ENCODE measurements around the gene ARHGAP29. TPM values are rescaled to one million over a fixed set of nuclear protein-coding genes. Genes with fewer than 3 reads are reported as not detected.

The ARHGAP29 gene
- total and polyA plus RNA-seq, 10 of the 15 experiments (the other 5 are each of a cell fraction or from before 2014, with no cell fraction given), result under 0.01 to 0.43 (median 0.10) TPM; not detected in 4

DNA sequence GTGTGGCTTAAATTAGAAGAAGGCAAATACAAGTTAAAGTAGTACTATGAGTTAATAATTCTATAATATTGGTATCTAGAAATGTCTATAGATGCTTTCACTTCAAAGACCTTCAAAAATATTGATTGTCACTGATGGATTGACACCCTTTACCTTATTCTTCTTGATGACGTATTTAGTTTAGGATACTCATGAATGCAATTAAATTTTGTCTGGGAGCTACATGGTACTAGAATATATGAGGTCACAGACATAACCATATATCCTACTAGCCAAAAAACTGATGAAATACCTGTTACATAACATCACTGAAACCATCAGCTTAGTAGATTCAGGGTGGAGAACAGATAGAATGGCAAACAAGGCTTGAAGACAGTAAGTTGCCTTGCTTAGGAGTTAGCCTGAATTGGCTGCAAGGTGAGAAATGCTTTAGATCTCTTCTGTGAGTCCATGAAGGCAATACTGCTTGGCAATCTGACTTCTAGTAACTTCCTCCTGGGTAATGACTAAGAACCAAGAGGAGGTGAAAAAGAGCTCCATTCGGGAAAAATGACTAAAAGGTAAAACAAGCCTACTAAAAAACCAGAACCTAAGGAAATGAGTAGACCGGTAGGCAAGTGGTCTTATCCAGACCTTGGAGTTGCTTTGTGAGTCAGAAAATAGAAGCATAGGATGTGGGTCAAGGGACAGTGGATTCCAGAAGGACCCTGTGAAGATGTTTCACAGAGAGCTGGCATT, 16.9 kb upstream of the ARHGAP29 start (continued):
- TF ChIP-seq LARP7 (IDR thresholded peaks at IDR 0.05), result no peak
- TF ChIP-seq, protein P1, sequence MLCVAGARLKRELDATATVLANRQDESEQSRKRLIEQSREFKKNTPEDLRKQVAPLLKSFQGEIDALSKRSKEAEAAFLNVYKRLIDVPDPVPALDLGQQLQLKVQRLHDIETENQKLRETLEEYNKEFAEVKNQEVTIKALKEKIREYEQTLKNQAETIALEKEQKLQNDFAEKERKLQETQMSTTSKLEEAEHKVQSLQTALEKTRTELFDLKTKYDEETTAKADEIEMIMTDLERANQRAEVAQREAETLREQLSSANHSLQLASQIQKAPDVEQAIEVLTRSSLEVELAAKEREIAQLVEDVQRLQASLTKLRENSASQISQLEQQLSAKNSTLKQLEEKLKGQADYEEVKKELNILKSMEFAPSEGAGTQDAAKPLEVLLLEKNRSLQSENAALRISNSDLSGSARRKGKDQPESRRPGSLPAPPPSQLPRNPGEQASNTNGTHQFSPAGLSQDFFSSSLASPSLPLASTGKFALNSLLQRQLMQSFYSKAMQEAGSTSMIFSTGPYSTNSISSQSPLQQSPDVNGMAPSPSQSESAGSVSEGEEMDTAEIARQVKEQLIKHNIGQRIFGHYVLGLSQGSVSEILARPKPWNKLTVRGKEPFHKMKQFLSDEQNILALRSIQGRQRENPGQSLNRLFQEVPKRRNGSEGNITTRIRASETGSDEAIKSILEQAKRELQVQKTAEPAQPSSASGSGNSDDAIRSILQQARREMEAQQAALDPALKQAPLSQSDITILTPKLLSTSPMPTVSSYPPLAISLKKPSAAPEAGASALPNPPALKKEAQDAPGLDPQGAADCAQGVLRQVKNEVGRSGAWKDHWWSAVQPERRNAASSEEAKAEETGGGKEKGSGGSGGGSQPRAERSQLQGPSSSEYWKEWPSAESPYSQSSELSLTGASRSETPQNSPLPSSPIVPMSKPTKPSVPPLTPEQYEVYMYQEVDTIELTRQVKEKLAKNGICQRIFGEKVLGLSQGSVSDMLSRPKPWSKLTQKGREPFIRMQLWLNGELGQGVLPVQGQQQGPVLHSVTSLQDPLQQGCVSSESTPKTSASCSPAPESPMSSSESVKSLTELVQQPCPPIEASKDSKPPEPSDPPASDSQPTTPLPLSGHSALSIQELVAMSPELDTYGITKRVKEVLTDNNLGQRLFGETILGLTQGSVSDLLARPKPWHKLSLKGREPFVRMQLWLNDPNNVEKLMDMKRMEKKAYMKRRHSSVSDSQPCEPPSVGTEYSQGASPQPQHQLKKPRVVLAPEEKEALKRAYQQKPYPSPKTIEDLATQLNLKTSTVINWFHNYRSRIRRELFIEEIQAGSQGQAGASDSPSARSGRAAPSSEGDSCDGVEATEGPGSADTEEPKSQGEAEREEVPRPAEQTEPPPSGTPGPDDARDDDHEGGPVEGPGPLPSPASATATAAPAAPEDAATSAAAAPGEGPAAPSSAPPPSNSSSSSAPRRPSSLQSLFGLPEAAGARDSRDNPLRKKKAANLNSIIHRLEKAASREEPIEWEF (IDR thresholded peaks at IDR 0.05; ENCODE audit: insufficient replicate concordance, low read depth, low read length), result no peak
- TF ChIP-seq, protein P2, sequence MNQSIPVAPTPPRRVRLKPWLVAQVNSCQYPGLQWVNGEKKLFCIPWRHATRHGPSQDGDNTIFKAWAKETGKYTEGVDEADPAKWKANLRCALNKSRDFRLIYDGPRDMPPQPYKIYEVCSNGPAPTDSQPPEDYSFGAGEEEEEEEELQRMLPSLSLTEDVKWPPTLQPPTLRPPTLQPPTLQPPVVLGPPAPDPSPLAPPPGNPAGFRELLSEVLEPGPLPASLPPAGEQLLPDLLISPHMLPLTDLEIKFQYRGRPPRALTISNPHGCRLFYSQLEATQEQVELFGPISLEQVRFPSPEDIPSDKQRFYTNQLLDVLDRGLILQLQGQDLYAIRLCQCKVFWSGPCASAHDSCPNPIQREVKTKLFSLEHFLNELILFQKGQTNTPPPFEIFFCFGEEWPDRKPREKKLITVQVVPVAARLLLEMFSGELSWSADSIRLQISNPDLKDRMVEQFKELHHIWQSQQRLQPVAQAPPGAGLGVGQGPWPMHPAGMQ (IDR thresholded peaks at IDR 0.05; ENCODE audit: borderline replicate concordance), result no peak
- TF ChIP-seq TAF1 (IDR thresholded peaks at IDR 0.05; ENCODE audit: borderline replicate concordance, low read depth, low read length), result no peak
- TF ChIP-seq, protein P3, sequence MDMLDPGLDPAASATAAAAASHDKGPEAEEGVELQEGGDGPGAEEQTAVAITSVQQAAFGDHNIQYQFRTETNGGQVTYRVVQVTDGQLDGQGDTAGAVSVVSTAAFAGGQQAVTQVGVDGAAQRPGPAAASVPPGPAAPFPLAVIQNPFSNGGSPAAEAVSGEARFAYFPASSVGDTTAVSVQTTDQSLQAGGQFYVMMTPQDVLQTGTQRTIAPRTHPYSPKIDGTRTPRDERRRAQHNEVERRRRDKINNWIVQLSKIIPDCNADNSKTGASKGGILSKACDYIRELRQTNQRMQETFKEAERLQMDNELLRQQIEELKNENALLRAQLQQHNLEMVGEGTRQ (IDR thresholded peaks at IDR 0.05; ENCODE audit: borderline replicate concordance, low read depth, low read length), result no peak
- TF ChIP-seq NFXL1 (IDR thresholded peaks at IDR 0.05; ENCODE audit: borderline replicate concordance), result no peak
- TF ChIP-seq CREB1 (IDR thresholded peaks at IDR 0.05; ENCODE audit: low read depth), result no peak
- TF ChIP-seq ZNF217 (IDR thresholded peaks at IDR 0.05), result no peak
- TF ChIP-seq IKZF2 (IDR thresholded peaks at IDR 0.05), result no peak
- TF ChIP-seq WRNIP1 (IDR thresholded peaks at IDR 0.05; ENCODE audit: borderline replicate concordance, low read depth, low read length), result no peak

Data from GM12878 (cell line).